Immature natural killer cell (primary cell): ENCODE data around the gene ADAM12. TPM values are rescaled to one million over a fixed set of nuclear protein-coding genes. Genes with fewer than 3 reads are reported as not detected.

ENCODE experiments used
- DNase-seq, 3 donors: peaks; one replicate each; pipeline ENCODE4 v3.0.0; 2022; ENCODE audit warnings: mixed read lengths in 1 of 3
- H3K27ac Mint-ChIP-seq, 6 donors: one replicate each; pipeline ENCODE4 v1.8.0; 2020; ENCODE audit warnings: mixed read lengths in 6 of 6, mild to moderate bottlenecking in 5 of 6, inconsistent platforms in 4 of 6, moderate library complexity in 3 of 6
- H3K27me3 Mint-ChIP-seq, 3 donors: one replicate each; pipeline ENCODE4 v1.8.0; 2020 to 2021; ENCODE audit warnings: low read depth in 3 of 3, mild to moderate bottlenecking in 3 of 3, mixed read lengths in 3 of 3, moderate library complexity in 3 of 3, inconsistent platforms in 1 of 3
- H3K36me3 Mint-ChIP-seq, 3 donors: one replicate each; pipeline ENCODE4 v1.8.0; 2020; ENCODE audit warnings: mixed read lengths in 3 of 3, inconsistent platforms in 2 of 3, mild to moderate bottlenecking in 2 of 3
- H3K4me1 Mint-ChIP-seq, 2 donors: one replicate each; pipeline ENCODE4 v1.8.0; 2020; ENCODE audit warnings: inconsistent platforms in 2 of 2, mild to moderate bottlenecking in 2 of 2, mixed read lengths in 2 of 2, moderate library complexity in 1 of 2
- H3K4me3 Mint-ChIP-seq, 5 donors: one replicate each; pipeline ENCODE4 v1.8.0; 2020; ENCODE audit warnings: mild to moderate bottlenecking in 5 of 5, mixed read lengths in 5 of 5, inconsistent platforms in 3 of 5, moderate library complexity in 3 of 5
- H3K9me3 Mint-ChIP-seq, 6 donors: one replicate each; pipeline ENCODE4 v1.8.0; 2020; ENCODE audit warnings: mild to moderate bottlenecking in 6 of 6, mixed read lengths in 6 of 6, inconsistent platforms in 4 of 6, moderate library complexity in 3 of 6
- polyA plus RNA-seq, 3 donors: library from polyadenylated mRNA; unstranded; fragments of 300-500 nt; fragmentation: Illumina TruSeq; gene quantifications; one replicate each; pipeline ENCODE4 v1.2.3, GENCODE V29; 2021

Gene ADAM12
- polyA plus RNA-seq, 3 donors from 2014 or later: 0.07 to 0.11 TPM; not detected in 1

GRCh38 chr10:126201603-126202002 lies 186.7 kb downstream of the ADAM12 start:
- Mint-ChIP-seq H3K4me3 (no peak overlapping the region), H3K4me1 (no peaks in the 10 kb centered on the region), H3K9me3 (no peaks in the 10 kb centered on the region), H3K36me3 (no peaks in the 10 kb centered on the region), H3K27ac (no peak overlapping the region), H3K27me3 (peaks cover 0 to 4% (median 3%) of the 10 kb centered on the region in 3 donors)
- no peak for DNase-seq

- H3K27me3 Mint-ChIP-seq: peaks cover 0 to 4% (median 3%) of the 10 kb centered on the region in 3 donors
- no peak overlapping the region for H3K27ac Mint-ChIP-seq
- no peaks in the 10 kb centered on the region for H3K36me3 Mint-ChIP-seq
- H3K9me3 Mint-ChIP-seq: no peaks in the 10 kb centered on the region
- no peak for DNase-seq
- no peak overlapping the region for H3K4me3 Mint-ChIP-seq
- H3K4me1 Mint-ChIP-seq: no peaks in the 10 kb centered on the region
These were observed 188.9 kb downstream of the ADAM12 start for GRCh38 chr10:126199221-126199998.

- H3K9me3 Mint-ChIP-seq: no peaks in the 10 kb centered on the region
- DNase-seq: no peak
- H3K36me3 Mint-ChIP-seq: no peaks in the 10 kb centered on the region
- H3K27me3 Mint-ChIP-seq: peaks cover 0 to 4% (median 3%) of the 10 kb centered on the region in 3 donors
- no peak overlapping the region for H3K4me3 Mint-ChIP-seq
- H3K27ac Mint-ChIP-seq: no peak overlapping the region
- H3K4me1 Mint-ChIP-seq: no peaks in the 10 kb centered on the region
These were observed 189.6 kb downstream of the ADAM12 start for GRCh38 chr10:126198681-126199080.

- Mint-ChIP-seq H3K27ac (no peak overlapping the region), H3K27me3 (peaks cover 0 to 4% (median 3%) of the 10 kb centered on the region in 3 donors), H3K4me1 (no peaks in the 10 kb centered on the region), H3K36me3 (no peaks in the 10 kb centered on the region), H3K4me3 (no peak overlapping the region), H3K9me3 (no peaks in the 10 kb centered on the region)
- DNase-seq: no peak
These were observed 191.2 kb downstream of the ADAM12 start for GRCh38 chr10:126197036-126197543.

GRCh38 chr10:126196281-126196680 lies 192.0 kb downstream of the ADAM12 start:
- Mint-ChIP-seq H3K36me3 (no peaks in the 10 kb centered on the region), H3K9me3 (no peaks in the 10 kb centered on the region), H3K27ac (no peak overlapping the region), H3K4me1 (no peaks in the 10 kb centered on the region), H3K4me3 (no peak overlapping the region), H3K27me3 (peaks cover 0 to 4% (median under 1%) of the 10 kb centered on the region in 3 donors)
- DNase-seq: no peak

GRCh38 chr10:126191192-126191591 lies 197.1 kb downstream of the ADAM12 start:
- H3K4me1 Mint-ChIP-seq: no peaks in the 10 kb centered on the region
- H3K9me3 Mint-ChIP-seq: peaks cover 0 to 1% (median 0%) of the 10 kb centered on the region in 6 donors
- no peak overlapping the region for H3K27ac Mint-ChIP-seq
- H3K4me3 Mint-ChIP-seq: peak overlapping the region in 1 of 5 donors; percentile 1
- peaks cover 0 to 4% (median 0%) of the 10 kb centered on the region in 3 donors for H3K36me3 Mint-ChIP-seq
- no peak for DNase-seq
- peaks cover 0 to 9% (median 5%) of the 10 kb centered on the region in 3 donors for H3K27me3 Mint-ChIP-seq

GRCh38 chr10:126188679-126189200 lies 199.5 kb downstream of the ADAM12 start:
- Mint-ChIP-seq H3K4me3 (no peak overlapping the region), H3K36me3 (peaks cover 0 to 4% (median 0%) of the 10 kb centered on the region in 3 donors), H3K27me3 (peaks cover 0 to 14% (median 5%) of the 10 kb centered on the region in 3 donors), H3K4me1 (no peaks in the 10 kb centered on the region), H3K27ac (no peak overlapping the region), H3K9me3 (peaks cover 0 to 1% (median 0%) of the 10 kb centered on the region in 6 donors)
- DNase-seq: no peak

- Mint-ChIP-seq H3K27me3 (peaks cover 0 to 17% (median 5%) of the 10 kb centered on the region in 3 donors), H3K4me1 (no peaks in the 10 kb centered on the region), H3K36me3 (peaks cover 0 to 4% (median 0%) of the 10 kb centered on the region in 3 donors), H3K27ac (no peak overlapping the region), H3K4me3 (no peak overlapping the region), H3K9me3 (peaks cover 0 to 1% (median 0%) of the 10 kb centered on the region in 6 donors)
- no peak for DNase-seq
These were observed 200.9 kb downstream of the ADAM12 start for GRCh38 chr10:126187399-126187798.

GRCh38 chr10:126186766-126187165 lies 201.5 kb downstream of the ADAM12 start:
- peaks cover 0 to 1% (median 0%) of the 10 kb centered on the region in 6 donors for H3K9me3 Mint-ChIP-seq
- H3K27me3 Mint-ChIP-seq: peaks cover 0 to 18% (median 5%) of the 10 kb centered on the region in 3 donors
- no peak overlapping the region for H3K27ac Mint-ChIP-seq
- no peaks in the 10 kb centered on the region for H3K4me1 Mint-ChIP-seq
- peaks cover 0 to 4% (median 0%) of the 10 kb centered on the region in 3 donors for H3K36me3 Mint-ChIP-seq
- H3K4me3 Mint-ChIP-seq: no peak overlapping the region
- no peak for DNase-seq

- H3K4me1 Mint-ChIP-seq: no peaks in the 10 kb centered on the region
- no peak overlapping the region for H3K4me3 Mint-ChIP-seq
- peaks cover 0 to 21% (median 4%) of the 10 kb centered on the region in 3 donors for H3K27me3 Mint-ChIP-seq
- peaks cover 0 to 4% (median 0%) of the 10 kb centered on the region in 3 donors for H3K36me3 Mint-ChIP-seq
- H3K9me3 Mint-ChIP-seq: peaks cover 0 to 1% (median 0%) of the 10 kb centered on the region in 6 donors
- DNase-seq: no peak
- H3K27ac Mint-ChIP-seq: no peak overlapping the region
These were observed 202.4 kb downstream of the ADAM12 start for GRCh38 chr10:126185676-126186447.

- H3K27ac Mint-ChIP-seq: no peak overlapping the region
- no peaks in the 10 kb centered on the region for H3K36me3 Mint-ChIP-seq
- DNase-seq: no peak
- no peaks in the 10 kb centered on the region for H3K4me1 Mint-ChIP-seq
- peaks cover 0 to 17% (median 0%) of the 10 kb centered on the region in 3 donors for H3K27me3 Mint-ChIP-seq
- H3K4me3 Mint-ChIP-seq: no peak overlapping the region
- H3K9me3 Mint-ChIP-seq: peaks cover 0 to 1% (median 0%) of the 10 kb centered on the region in 6 donors
These were observed 206.7 kb downstream of the ADAM12 start for GRCh38 chr10:126181626-126182025.

GRCh38 chr10:126179637-126180036 lies 208.6 kb downstream of the ADAM12 start:
- no peaks in the 10 kb centered on the region for H3K4me1 Mint-ChIP-seq
- no peaks in the 10 kb centered on the region for H3K36me3 Mint-ChIP-seq
- no peak overlapping the region for H3K4me3 Mint-ChIP-seq
- H3K27ac Mint-ChIP-seq: no peak overlapping the region
- peaks cover 0 to 1% (median 0%) of the 10 kb centered on the region in 6 donors for H3K9me3 Mint-ChIP-seq
- peaks cover 0 to 14% (median 0%) of the 10 kb centered on the region in 3 donors for H3K27me3 Mint-ChIP-seq
- DNase-seq: no peak

GRCh38 chr10:126177417-126178030 lies 210.8 kb downstream of the ADAM12 start:
- H3K4me1 Mint-ChIP-seq: no peaks in the 10 kb centered on the region
- no peaks in the 10 kb centered on the region for H3K36me3 Mint-ChIP-seq
- DNase-seq: no peak
- H3K4me3 Mint-ChIP-seq: no peak overlapping the region
- H3K27ac Mint-ChIP-seq: no peak overlapping the region
- peaks cover 0 to 1% (median 0%) of the 10 kb centered on the region in 6 donors for H3K9me3 Mint-ChIP-seq
- peaks cover 0 to 11% (median 0%) of the 10 kb centered on the region in 3 donors for H3K27me3 Mint-ChIP-seq
